SK-N-SH treated with all-trans-retinoic acid at 6 μM for 48 hours (cell line): ENCODE data around the gene TXNDC11.

ENCODE experiments used
- ARNTL ChIP-seq: fragments of 450-650 bp; formaldehyde crosslinking; IDR thresholded peaks from 2 replicates; pipeline ENCODE4 v1.5.0; 2020; ENCODE audit warnings: low read depth, mild to moderate bottlenecking, moderate library complexity, borderline replicate concordance
- BACH2 ChIP-seq: fragments of 250-450 bp; sonication (Bioruptor Pico); IDR thresholded peaks from 2 replicates; pipeline ENCODE4 v1.9.0; 2021; ENCODE audit warnings: mild to moderate bottlenecking, borderline replicate concordance
- CSDC2 ChIP-seq: fragments of 250-450 bp; sonication (Bioruptor Pico); IDR thresholded peaks from 2 replicates; pipeline ENCODE4 v1.5.0; 2020; ENCODE audit warnings: mild to moderate bottlenecking, moderate library complexity
- ESRRG ChIP-seq: fragments of 250-450 bp; sonication (Bioruptor Pico); IDR thresholded peaks from 2 replicates; pipeline ENCODE4 v1.6.1; 2021; ENCODE audit warnings: mild to moderate bottlenecking
- OSR1 ChIP-seq: fragments of 250-450 bp; sonication (Bioruptor Pico); IDR thresholded peaks from 2 replicates; pipeline ENCODE4 v1.8.0; 2022; ENCODE audit warnings: moderate library complexity, mild to moderate bottlenecking, inconsistent platforms
- RARB ChIP-seq: fragments of 250-450 bp; sonication (Bioruptor Pico); IDR thresholded peaks from 2 replicates; pipeline ENCODE4 v1.8.0; 2021; ENCODE audit warnings: mild to moderate bottlenecking, moderate library complexity
- TOX ChIP-seq: fragments of 250-450 bp; sonication (Bioruptor Pico); IDR thresholded peaks from 2 replicates; pipeline ENCODE4 v1.8.0; 2021; ENCODE audit warnings: mild to moderate bottlenecking, moderate library complexity, borderline replicate concordance
- ZFP3 ChIP-seq: fragments of 250-450 bp; sonication (Bioruptor Pico); IDR thresholded peaks from 2 replicates; pipeline ENCODE4 v1.5.0; 2020; ENCODE audit warnings: mild to moderate bottlenecking, moderate library complexity
- ZNF565 ChIP-seq: fragments of 450-650 bp; formaldehyde crosslinking; conservative IDR thresholded peaks from 2 replicates; pipeline ENCODE4 v1.5.0; 2020; ENCODE audit warnings: low read depth, mild to moderate bottlenecking, moderate library complexity
- ZNF8 ChIP-seq: fragments of 450-650 bp; formaldehyde crosslinking; IDR thresholded peaks from 2 replicates; pipeline ENCODE4 v1.5.0; 2020; ENCODE audit warnings: mild to moderate bottlenecking, moderate library complexity
- TF ChIP-seq, protein P1 (sequence below): fragments of 250-450 bp; sonication (Bioruptor Pico); IDR thresholded peaks from 2 replicates; pipeline ENCODE4 v1.8.0; 2020; ENCODE audit warnings: mild to moderate bottlenecking, moderate library complexity, borderline replicate concordance
- TF ChIP-seq, protein P2 (sequence below): fragments of 250-450 bp; sonication (Bioruptor Pico); IDR thresholded peaks from 2 replicates; pipeline ENCODE4 v1.8.0; 2021; ENCODE audit warnings: low read depth, mild to moderate bottlenecking, moderate library complexity, borderline replicate concordance

DNA sequence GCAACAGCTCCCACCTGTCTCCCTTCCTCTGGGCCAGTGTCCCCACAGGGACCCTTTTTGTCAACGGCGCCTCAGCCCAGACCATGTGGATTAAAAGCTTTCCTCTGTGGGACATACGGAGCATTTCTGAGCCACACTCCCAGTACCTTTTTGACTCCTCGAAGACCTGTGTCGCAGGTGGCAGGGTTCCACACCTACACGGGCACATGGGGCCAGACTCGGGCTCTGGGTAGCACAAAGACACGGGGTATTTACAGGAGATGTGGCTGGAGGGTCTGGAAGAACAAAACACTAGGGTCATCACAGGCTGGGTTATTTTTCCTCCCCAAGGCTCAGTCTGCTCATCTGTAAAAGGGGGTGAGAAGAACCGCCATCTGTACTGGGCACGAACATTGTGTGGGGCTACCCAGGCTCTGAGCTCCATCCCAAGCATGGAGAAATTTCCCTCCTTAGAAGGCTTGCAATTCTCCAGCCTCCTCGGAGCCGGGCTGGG, 106.9 kb downstream of the TXNDC11 start:
- TF ChIP-seq ESRRG (no peak), ARNTL (CRISPR knock-in tag) (no peak), CSDC2 (no peak), OSR1 (CRISPR knock-in tag) (no peak), ZFP3 (CRISPR knock-in tag) (no peak), BACH2 (CRISPR knock-in tag) (no peak), TOX (CRISPR knock-in tag) (no peak), ZNF565 (CRISPR knock-in tag) (no peak), ZNF8 (no peak), RARB (CRISPR knock-in tag) (no peak)
- TF ChIP-seq, protein P1, sequence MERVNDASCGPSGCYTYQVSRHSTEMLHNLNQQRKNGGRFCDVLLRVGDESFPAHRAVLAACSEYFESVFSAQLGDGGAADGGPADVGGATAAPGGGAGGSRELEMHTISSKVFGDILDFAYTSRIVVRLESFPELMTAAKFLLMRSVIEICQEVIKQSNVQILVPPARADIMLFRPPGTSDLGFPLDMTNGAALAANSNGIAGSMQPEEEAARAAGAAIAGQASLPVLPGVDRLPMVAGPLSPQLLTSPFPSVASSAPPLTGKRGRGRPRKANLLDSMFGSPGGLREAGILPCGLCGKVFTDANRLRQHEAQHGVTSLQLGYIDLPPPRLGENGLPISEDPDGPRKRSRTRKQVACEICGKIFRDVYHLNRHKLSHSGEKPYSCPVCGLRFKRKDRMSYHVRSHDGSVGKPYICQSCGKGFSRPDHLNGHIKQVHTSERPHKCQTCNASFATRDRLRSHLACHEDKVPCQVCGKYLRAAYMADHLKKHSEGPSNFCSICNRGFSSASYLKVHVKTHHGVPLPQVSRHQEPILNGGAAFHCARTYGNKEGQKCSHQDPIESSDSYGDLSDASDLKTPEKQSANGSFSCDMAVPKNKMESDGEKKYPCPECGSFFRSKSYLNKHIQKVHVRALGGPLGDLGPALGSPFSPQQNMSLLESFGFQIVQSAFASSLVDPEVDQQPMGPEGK, result no peak
- TF ChIP-seq, protein P2, sequence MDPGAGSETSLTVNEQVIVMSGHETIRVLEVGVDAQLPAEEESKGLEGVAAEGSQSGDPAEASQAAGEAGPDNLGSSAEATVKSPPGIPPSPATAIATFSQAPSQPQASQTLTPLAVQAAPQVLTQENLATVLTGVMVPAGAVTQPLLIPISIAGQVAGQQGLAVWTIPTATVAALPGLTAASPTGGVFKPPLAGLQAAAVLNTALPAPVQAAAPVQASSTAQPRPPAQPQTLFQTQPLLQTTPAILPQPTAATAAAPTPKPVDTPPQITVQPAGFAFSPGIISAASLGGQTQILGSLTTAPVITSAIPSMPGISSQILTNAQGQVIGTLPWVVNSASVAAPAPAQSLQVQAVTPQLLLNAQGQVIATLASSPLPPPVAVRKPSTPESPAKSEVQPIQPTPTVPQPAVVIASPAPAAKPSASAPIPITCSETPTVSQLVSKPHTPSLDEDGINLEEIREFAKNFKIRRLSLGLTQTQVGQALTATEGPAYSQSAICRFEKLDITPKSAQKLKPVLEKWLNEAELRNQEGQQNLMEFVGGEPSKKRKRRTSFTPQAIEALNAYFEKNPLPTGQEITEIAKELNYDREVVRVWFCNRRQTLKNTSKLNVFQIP, result no peak
